Vagina (tissue), 2 donors: ENCODE data around the gene SLC35E3. TPM values are rescaled to one million over a fixed set of nuclear protein-coding genes. Genes with fewer than 3 reads are reported as not detected.
"Not testable (repeated sequence)": the region's sequence is repeated elsewhere in the genome, so short reads cannot be mapped to it uniquely, and the experiment has no call there.

Source experiments
- DNase-seq, 2 donors: peaks; one replicate each; pipeline ENCODE4 v3.0.0-alpha.2; 2017; ENCODE audit errors: extremely low spot score in 2 of 2
- H3K27ac ChIP-seq: fragments of 200-600 bp; sonication (generic); one replicate; pipeline ENCODE4 v1.5.1; 2019
- H3K27me3 ChIP-seq: fragments of 200-600 bp; sonication (generic); one replicate; pipeline ENCODE4 v1.5.1; 2019
- H3K36me3 ChIP-seq, 2 donors: fragments of 200-600 bp; sonication (generic); one replicate each; pipeline ENCODE4 v1.5.1; 2017 to 2019
- H3K4me1 ChIP-seq: fragments of 200-600 bp; sonication (generic); one replicate; pipeline ENCODE4 v1.5.1; 2019
- H3K4me3 ChIP-seq, 2 donors: fragments of 200-600 bp; sonication (generic); 1 replicate in 1 of 2; 2 replicates in 1 of 2; pipeline ENCODE4 v1.5.1; 2016 to 2019
- H3K9me3 ChIP-seq: fragments of 200-600 bp; sonication (generic); one replicate; pipeline ENCODE4 v1.5.1; 2019
- POLR2A ChIP-seq, 2 donors: fragments of 450-650 bp; IDR thresholded peaks; one replicate each; pipeline ENCODE4 v1.6.1; 2017; ENCODE audit warnings: antibody characterized with exemption in 2 of 2, mild to moderate bottlenecking in 2 of 2, moderate library complexity in 2 of 2
- POLR2AphosphoS5 ChIP-seq, 2 donors: sonication (generic); formaldehyde crosslinking; IDR thresholded peaks; one replicate each; pipeline ENCODE4 v1.9.0; 2017; ENCODE audit warnings: antibody characterized with exemption in 2 of 2, mild to moderate bottlenecking in 2 of 2, low read depth in 1 of 2; ENCODE audit not compliant: insufficient read depth in 1 of 2
- intact Hi-C: fragments of 100-400 bp; cut with DNase I; formaldehyde crosslinking; loops from one replicate; pipeline ENCODE4 v1.15.1; 2023
- total RNA-seq: library from RNA; depleted of rRNA; stranded (reverse); fragments of >200 nt; gene quantifications from one replicate; pipeline ENCODE4 v1.2.3, GENCODE V29; 2016
- TF ChIP-seq, protein P1 (sequence below), 3 experiments: fragments of 450-650 bp in 2 of 3; fragments of 200-600 bp in 1 of 3; sonication (generic) in 1 of 3; IDR thresholded peaks; one replicate each; pipeline ENCODE4 v1.5.1; 2017 to 2019; ENCODE audit warnings: antibody characterized with exemption in 3 of 3, mild to moderate bottlenecking in 2 of 3, moderate library complexity in 2 of 3

The SLC35E3 gene
- total RNA-seq, 1 donor from 2014 or later = 5.9 TPM

DNA sequence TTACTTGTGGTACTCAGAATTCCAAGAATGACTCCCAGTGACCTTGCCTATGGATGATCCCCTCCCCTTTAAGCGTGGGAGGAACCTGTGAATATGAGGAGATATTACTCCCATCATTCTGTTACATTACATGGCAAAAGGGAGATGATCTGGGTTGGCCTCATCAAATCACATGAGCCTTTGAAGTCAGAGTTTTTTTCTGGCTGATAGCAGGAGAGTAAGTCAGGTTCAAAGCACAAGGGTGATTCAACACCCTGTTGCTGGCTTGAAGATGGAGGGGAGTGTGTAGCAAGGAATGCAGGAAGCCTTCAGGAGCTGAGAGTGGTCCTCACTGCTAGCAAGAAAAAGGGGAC, 52.9 kb downstream of the SLC35E3 start:
- no peaks in the 10 kb centered on the region for H3K9me3 ChIP-seq
- peaks cover 8% of the 10 kb centered on the region for H3K4me1 ChIP-seq
- H3K36me3 ChIP-seq = no peaks in the 10 kb centered on the region
- no peak for TF ChIP-seq POLR2AphosphoS5 (IDR thresholded peaks at IDR 0.05; ENCODE audit: insufficient read depth in 1 of 2, low read depth in 1 of 2)
- TF ChIP-seq, protein P1, sequence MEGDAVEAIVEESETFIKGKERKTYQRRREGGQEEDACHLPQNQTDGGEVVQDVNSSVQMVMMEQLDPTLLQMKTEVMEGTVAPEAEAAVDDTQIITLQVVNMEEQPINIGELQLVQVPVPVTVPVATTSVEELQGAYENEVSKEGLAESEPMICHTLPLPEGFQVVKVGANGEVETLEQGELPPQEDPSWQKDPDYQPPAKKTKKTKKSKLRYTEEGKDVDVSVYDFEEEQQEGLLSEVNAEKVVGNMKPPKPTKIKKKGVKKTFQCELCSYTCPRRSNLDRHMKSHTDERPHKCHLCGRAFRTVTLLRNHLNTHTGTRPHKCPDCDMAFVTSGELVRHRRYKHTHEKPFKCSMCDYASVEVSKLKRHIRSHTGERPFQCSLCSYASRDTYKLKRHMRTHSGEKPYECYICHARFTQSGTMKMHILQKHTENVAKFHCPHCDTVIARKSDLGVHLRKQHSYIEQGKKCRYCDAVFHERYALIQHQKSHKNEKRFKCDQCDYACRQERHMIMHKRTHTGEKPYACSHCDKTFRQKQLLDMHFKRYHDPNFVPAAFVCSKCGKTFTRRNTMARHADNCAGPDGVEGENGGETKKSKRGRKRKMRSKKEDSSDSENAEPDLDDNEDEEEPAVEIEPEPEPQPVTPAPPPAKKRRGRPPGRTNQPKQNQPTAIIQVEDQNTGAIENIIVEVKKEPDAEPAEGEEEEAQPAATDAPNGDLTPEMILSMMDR (IDR thresholded peaks at IDR 0.05) = no peak
- TF ChIP-seq POLR2A (IDR thresholded peaks at IDR 0.05) = no peak
- no peak overlapping the region for H3K4me3 ChIP-seq
- intact Hi-C loops = no loop called here
- H3K27me3 ChIP-seq = no peaks in the 10 kb centered on the region
- no peak for DNase-seq
- H3K27ac ChIP-seq = no peak overlapping the region

DNA sequence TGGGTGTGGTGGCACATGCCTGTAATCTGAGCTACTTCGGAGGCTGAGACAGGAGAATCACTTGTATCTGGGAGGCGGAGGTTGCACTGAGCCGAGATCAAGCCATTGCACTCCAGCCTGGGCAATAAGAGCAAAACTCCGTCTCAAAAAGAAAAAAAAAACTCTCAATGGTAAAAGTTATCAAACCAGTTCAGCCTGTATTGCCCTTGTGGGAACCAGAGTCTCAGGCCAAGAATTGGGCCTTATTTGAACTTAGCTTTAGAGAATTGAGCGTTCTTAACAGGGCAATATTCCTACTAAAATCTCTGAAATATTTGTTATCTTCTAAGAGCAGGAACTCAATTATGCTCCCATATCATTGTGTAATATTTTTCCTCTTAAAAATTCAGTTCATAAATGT, 54.3 kb downstream of the SLC35E3 start:
- Histone ChIP-seq H3K27me3 (no peaks in the 10 kb centered on the region), H3K9me3 (no peaks in the 10 kb centered on the region), H3K4me3 (no peak overlapping the region), H3K27ac (no peak overlapping the region), H3K4me1 (peaks cover 14% of the 10 kb centered on the region), H3K36me3 (no peaks in the 10 kb centered on the region)
- no peak for DNase-seq
- intact Hi-C loops = no loop called here
- TF ChIP-seq POLR2A (IDR thresholded peaks at IDR 0.05) = no peak
- TF ChIP-seq, protein P1 (IDR thresholded peaks at IDR 0.05) = no peak
- peak in 1 of 2 donors; percentile 32 for TF ChIP-seq POLR2AphosphoS5 (IDR thresholded peaks at IDR 0.05; ENCODE audit: insufficient read depth in 1 of 2, low read depth in 1 of 2)

DNA sequence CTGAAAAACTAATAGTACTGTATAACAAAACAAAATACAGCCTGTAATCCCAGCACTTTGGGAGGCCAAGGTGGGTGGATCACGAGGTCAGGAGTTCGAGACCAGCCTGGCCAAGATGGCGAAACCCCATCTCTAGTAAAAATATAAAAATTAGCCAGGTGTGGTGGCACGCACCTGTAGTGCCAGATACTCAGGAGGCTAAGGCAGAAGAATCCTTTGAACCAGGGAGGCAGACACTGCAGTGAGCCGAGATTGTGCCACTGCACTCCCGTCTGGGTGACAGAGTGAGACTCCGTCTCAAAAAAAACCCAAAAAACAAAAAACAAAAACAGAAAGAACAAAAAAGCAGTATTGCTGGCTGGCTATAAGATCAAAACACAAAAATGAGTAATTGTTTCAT, 55.1 kb downstream of the SLC35E3 start:
- H3K9me3 ChIP-seq, DNase-seq, intact Hi-C loops: not testable (repeated sequence)

DNA sequence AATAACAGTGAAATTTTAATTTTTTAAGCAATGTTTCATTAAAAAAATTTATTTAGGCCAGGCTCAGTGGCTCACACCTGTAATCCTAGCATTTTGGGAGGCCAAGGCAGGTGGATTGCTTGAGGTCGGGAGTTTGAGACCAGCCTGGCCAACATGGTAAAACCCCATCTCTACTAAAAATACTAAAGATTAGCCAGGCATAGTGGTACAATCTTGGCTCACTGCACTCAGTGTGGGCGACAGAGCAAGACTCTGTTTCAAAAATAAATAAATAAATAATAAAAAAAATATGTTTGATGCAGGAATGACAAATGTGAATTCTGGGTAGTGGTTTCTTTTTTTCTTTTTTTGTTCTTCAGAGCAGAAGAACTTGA, 56.4 kb downstream of the SLC35E3 start:
- peaks cover 21% of the 10 kb centered on the region for H3K4me1 ChIP-seq
- not testable (repeated sequence) for DNase-seq

More for the DNA sequence above, 55.1 kb downstream of the SLC35E3 start:
- H3K36me3 ChIP-seq, H3K27ac ChIP-seq, H3K27me3 ChIP-seq, H3K4me3 ChIP-seq: not testable (repeated sequence)
- peaks cover 14% of the 10 kb centered on the region for H3K4me1 ChIP-seq

DNA sequence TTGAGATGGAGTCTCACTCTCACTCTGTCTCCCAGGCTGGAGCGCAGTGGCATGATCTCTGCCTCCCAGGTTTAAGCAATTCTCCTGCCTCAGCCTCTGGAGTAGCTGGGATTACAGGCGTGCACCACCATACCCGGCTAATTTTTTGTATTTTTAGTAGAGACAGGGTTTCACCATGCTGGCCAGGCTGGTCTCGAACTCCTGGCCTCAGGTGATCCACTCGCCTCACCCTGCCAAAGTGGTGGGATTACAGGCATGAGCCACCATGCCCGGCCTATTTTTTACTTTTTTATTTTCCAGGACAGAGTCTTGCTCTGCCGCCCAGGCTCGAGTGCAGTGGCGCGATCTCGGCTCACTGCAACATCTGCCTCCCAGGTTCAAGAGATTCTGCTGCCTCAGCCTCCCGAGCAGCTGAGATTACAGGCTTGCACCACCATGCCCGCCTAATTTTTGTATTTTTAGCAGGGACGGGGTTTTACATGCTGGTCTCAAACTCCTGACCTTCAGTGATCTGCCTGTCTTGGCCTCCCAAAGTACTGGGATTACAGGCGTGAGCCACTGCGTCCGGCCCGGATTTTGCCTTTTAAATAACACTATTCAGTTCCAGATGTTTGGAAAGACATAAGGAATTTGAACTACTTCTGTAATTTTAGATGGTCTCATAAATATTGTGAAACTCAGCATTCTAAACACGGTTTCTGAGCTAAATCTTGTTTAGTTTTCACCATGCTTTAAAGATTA, 57.1 kb downstream of the SLC35E3 start:
- H3K9me3 ChIP-seq, intact Hi-C loops, DNase-seq, H3K36me3 ChIP-seq, H3K27me3 ChIP-seq, H3K4me3 ChIP-seq: not testable (repeated sequence)
- Histone ChIP-seq H3K4me1 (peaks cover 22% of the 10 kb centered on the region), H3K27ac (peak overlapping the region; percentile 63)
- peak in 1 of 2 donors; percentile 41 for TF ChIP-seq POLR2AphosphoS5 (IDR thresholded peaks at IDR 0.05; ENCODE audit: insufficient read depth in 1 of 2, low read depth in 1 of 2)

More for the DNA sequence above, 56.4 kb downstream of the SLC35E3 start:
- H3K9me3 ChIP-seq, H3K36me3 ChIP-seq, H3K4me3 ChIP-seq, H3K27me3 ChIP-seq, intact Hi-C loops: not testable (repeated sequence)
- H3K27ac ChIP-seq = peak overlapping the region; percentile 33

DNA sequence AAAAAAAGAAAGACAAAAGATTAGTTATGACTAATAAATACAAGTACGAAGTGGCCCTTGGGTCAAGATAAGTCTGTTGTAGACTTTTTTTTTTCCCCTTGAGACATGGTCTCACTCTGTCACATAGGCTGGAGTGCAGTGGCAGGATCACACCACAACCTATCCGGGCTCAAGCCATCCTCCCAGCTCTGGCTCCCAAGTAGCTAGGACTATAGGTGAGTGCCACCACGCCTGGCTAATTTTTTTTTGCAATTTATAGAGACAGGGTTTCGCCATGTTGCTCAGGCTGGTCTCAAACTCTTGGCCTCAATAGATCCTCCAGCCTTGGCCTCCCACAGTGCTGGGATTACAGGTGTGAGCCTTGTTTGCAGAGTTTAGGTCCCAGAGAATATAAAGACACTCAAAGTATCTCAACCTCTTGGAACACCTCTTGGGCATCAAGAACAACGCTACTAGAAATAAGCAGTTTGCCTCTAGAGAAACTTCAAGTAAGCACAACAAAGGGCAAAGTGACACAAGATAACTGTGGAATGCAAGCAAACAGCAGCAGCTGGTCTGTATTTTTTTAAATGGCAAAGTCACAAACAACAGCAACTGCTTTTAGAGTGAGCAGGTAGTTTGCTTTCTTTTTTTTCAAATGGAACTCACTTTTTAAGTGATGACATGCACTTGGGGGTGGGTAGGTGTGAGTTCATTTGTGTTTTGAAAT, 58.1 kb downstream of the SLC35E3 start:
- H3K27ac ChIP-seq = no peak overlapping the region
- intact Hi-C loops = no loop called here
- TF ChIP-seq, protein P1 (IDR thresholded peaks at IDR 0.05) = no peak
- no peak for TF ChIP-seq POLR2AphosphoS5 (IDR thresholded peaks at IDR 0.05; ENCODE audit: insufficient read depth in 1 of 2, low read depth in 1 of 2)
- no peak for TF ChIP-seq POLR2A (IDR thresholded peaks at IDR 0.05)
- no peaks in the 10 kb centered on the region for H3K9me3 ChIP-seq
- no peak overlapping the region for H3K4me3 ChIP-seq
- H3K27me3 ChIP-seq = no peaks in the 10 kb centered on the region
- no peak for DNase-seq
- H3K36me3 ChIP-seq = no peaks in the 10 kb centered on the region
- peaks cover 23% of the 10 kb centered on the region for H3K4me1 ChIP-seq
